GM21717 (cell line): ENCODE data around the gene PALB2.
A peak's percentile ranks its signal among the peaks of the same experiment; 100 is the strongest.
"Not testable (repeated sequence)": the region's sequence is repeated elsewhere in the genome, so short reads cannot be mapped to it uniquely, and the experiment has no call there.

Source experiments
- ATAC-seq: cut with Tn5 transposase; IDR thresholded peaks from one replicate; pipeline ENCODE4 v1.9.1; 2021; ENCODE audit warnings: mild to moderate bottlenecking, moderate library complexity; ENCODE audit not compliant: unreplicated experiment

PALB2 gene

GRCh38 chr16:23584186-23585076 is 56.7 kb downstream of the PALB2 start:
- no peak for ATAC-seq

- not testable (repeated sequence) for ATAC-seq
Observed at GRCh38 chr16:23583271-23583670, 57.8 kb downstream of the PALB2 start.

- ATAC-seq = no peak
Observed at GRCh38 chr16:23581764-23582163, 59.3 kb downstream of the PALB2 start.

GRCh38 chr16:23580391-23580790 is 60.7 kb downstream of the PALB2 start:
- ATAC-seq = no peak

- ATAC-seq = no peak
Observed at GRCh38 chr16:23579371-23579770, 61.7 kb downstream of the PALB2 start.

- no peak for ATAC-seq
Observed at GRCh38 chr16:23578101-23578830, 62.8 kb downstream of the PALB2 start.

- no peak for ATAC-seq
Observed at GRCh38 chr16:23577493-23577892, 63.6 kb downstream of the PALB2 start.

- ATAC-seq = no peak
Observed at GRCh38 chr16:23575834-23576233, 65.3 kb downstream of the PALB2 start.

GRCh38 chr16:23573817-23574216 is 67.3 kb downstream of the PALB2 start:
- no peak for ATAC-seq

- ATAC-seq = no peak
Observed at GRCh38 chr16:23572394-23572793, 68.7 kb downstream of the PALB2 start.

- no peak for ATAC-seq
Observed at GRCh38 chr16:23571895-23572294, 69.2 kb downstream of the PALB2 start.

- ATAC-seq = no peak
Observed at GRCh38 chr16:23570992-23571632, 70.0 kb downstream of the PALB2 start.

GRCh38 chr16:23567602-23568001 is 73.5 kb downstream of the PALB2 start:
- ATAC-seq = no peak

- no peak for ATAC-seq
Observed at GRCh38 chr16:23566724-23567123, 74.4 kb downstream of the PALB2 start.

- no peak for ATAC-seq
Observed at GRCh38 chr16:23564575-23565363, 76.3 kb downstream of the PALB2 start.

GRCh38 chr16:23563186-23563585 is 77.9 kb downstream of the PALB2 start:
- ATAC-seq = no peak

GRCh38 chr16:23562505-23562904 is 78.6 kb downstream of the PALB2 start:
- ATAC-seq = no peak

GRCh38 chr16:23561586-23561985 is 79.5 kb downstream of the PALB2 start:
- ATAC-seq = no peak

GRCh38 chr16:23557779-23558702 is 83.1 kb downstream of the PALB2 start:
- peak; percentile 1 for ATAC-seq
